H9 (cell line): Measurements from ENCODE around the gene DPYSL3. TPM values are rescaled to one million over a fixed set of nuclear protein-coding genes. Genes with fewer than 3 reads are reported as not detected.

Experiments
- DNase-seq: peaks from one replicate; pipeline ENCODE4 v3.0.0-alpha.2; 2017
- H2AFZ ChIP-seq: one replicate; pipeline ENCODE4 v1.6.1; 2013; ENCODE audit warnings: mild to moderate bottlenecking, low read length, control low read depth, moderate library complexity
- H2AK5ac ChIP-seq: 2 replicates; pipeline ENCODE4 v1.6.1; 2013; ENCODE audit warnings: low read length, control low read depth, mixed read lengths; ENCODE audit not compliant: insufficient read length
- H2BK120ac ChIP-seq: one replicate; pipeline ENCODE4 v1.6.1; 2013; ENCODE audit warnings: low read depth, mild to moderate bottlenecking, low read length, control low read depth, inconsistent platforms; ENCODE audit not compliant: poor library complexity, severe bottlenecking
- H2BK12ac ChIP-seq: 2 replicates; pipeline ENCODE4 v1.6.1; 2013; ENCODE audit warnings: low read length, control low read depth, mixed read lengths, low read depth; ENCODE audit not compliant: insufficient read length
- H2BK15ac ChIP-seq: 2 replicates; pipeline ENCODE4 v1.6.1; 2013; ENCODE audit warnings: low read depth, low read length, control low read depth
- H2BK20ac ChIP-seq: one replicate; pipeline ENCODE4 v1.6.1; 2013; ENCODE audit warnings: low read depth, mild to moderate bottlenecking, low read length, control low read depth, inconsistent platforms; ENCODE audit not compliant: poor library complexity, severe bottlenecking
- H2BK5ac ChIP-seq: 2 replicates; pipeline ENCODE4 v1.6.1; 2013; ENCODE audit warnings: low read length, control low read depth, mixed read lengths; ENCODE audit not compliant: insufficient read length
- H3K14ac ChIP-seq: 2 replicates; pipeline ENCODE4 v1.6.1; 2013; ENCODE audit warnings: low read length, control low read depth; ENCODE audit not compliant: insufficient read depth
- H3K18ac ChIP-seq: 2 replicates; pipeline ENCODE4 v1.6.1; 2013; ENCODE audit warnings: low read depth, mild to moderate bottlenecking, mixed read lengths, low read length, control low read depth; ENCODE audit not compliant: insufficient read length
- H3K23ac ChIP-seq: 2 replicates; pipeline ENCODE4 v1.6.1; 2013; ENCODE audit warnings: low read length, control low read depth, mixed read lengths, low read depth; ENCODE audit not compliant: insufficient read length
- H3K23me2 ChIP-seq: 2 replicates; pipeline ENCODE4 v1.6.1; 2013; ENCODE audit warnings: low read depth, mild to moderate bottlenecking, mixed read lengths, low read length, control low read depth; ENCODE audit not compliant: insufficient read length, poor library complexity, severe bottlenecking
- H3K27ac ChIP-seq: 2 replicates; pipeline ENCODE4 v1.5.1; 2013; ENCODE audit warnings: low read length, control low read depth, mixed read lengths, low read depth; ENCODE audit not compliant: insufficient read length
- H3K27me3 ChIP-seq: 2 replicates; pipeline ENCODE4 v1.6.1; 2013; ENCODE audit warnings: low read length, control low read depth, inconsistent platforms; ENCODE audit not compliant: insufficient read depth
- H3K4ac ChIP-seq: 2 replicates; pipeline ENCODE4 v1.6.1; 2013; ENCODE audit warnings: low read depth, mild to moderate bottlenecking, control low read depth, inconsistent platforms, low read length, moderate library complexity
- H3K4me1 ChIP-seq: 2 replicates; pipeline ENCODE4 v1.6.1; 2013; ENCODE audit warnings: low read length, control low read depth, inconsistent platforms; ENCODE audit not compliant: insufficient read depth
- H3K4me2 ChIP-seq: 2 replicates; pipeline ENCODE4 v1.6.1; 2013; ENCODE audit warnings: low read length, control low read depth, mixed read lengths; ENCODE audit not compliant: insufficient read length, insufficient read depth
- H3K56ac ChIP-seq: 2 replicates; pipeline ENCODE4 v1.6.1; 2013; ENCODE audit warnings: low read depth, mild to moderate bottlenecking, mixed read lengths, low read length, control low read depth; ENCODE audit not compliant: insufficient read length
- H3K79me1 ChIP-seq: 2 replicates; pipeline ENCODE4 v1.6.1; 2013; ENCODE audit warnings: low read depth, mild to moderate bottlenecking, moderate library complexity, low read length, control low read depth, inconsistent platforms; ENCODE audit not compliant: insufficient read depth, poor library complexity, severe bottlenecking
- H3K79me2 ChIP-seq: 2 replicates; pipeline ENCODE4 v1.6.1; 2013; ENCODE audit warnings: low read length, control low read depth, inconsistent platforms; ENCODE audit not compliant: insufficient read depth
- H3K9ac ChIP-seq: 2 replicates; pipeline ENCODE4 v1.6.1; 2013; ENCODE audit warnings: low read length, control low read depth, mixed read lengths; ENCODE audit not compliant: insufficient read length; ENCODE audit errors: extremely low read depth
- H3K9me3 ChIP-seq: one replicate; pipeline ENCODE4 v1.6.1; 2013; ENCODE audit warnings: low read depth, low read length, inconsistent platforms; ENCODE audit not compliant: control insufficient read depth
- H3T11ph ChIP-seq: one replicate; pipeline ENCODE4 v1.6.1; 2013; ENCODE audit warnings: mild to moderate bottlenecking, low read length, control low read depth, inconsistent platforms
- H4K20me1 ChIP-seq: one replicate; pipeline ENCODE4 v1.6.1; 2013; ENCODE audit not compliant: control insufficient read depth, insufficient read length, insufficient read depth
- H4K5ac ChIP-seq: 2 replicates; pipeline ENCODE4 v1.6.1; 2013; ENCODE audit warnings: low read depth, mild to moderate bottlenecking, mixed read lengths, low read length, control low read depth; ENCODE audit not compliant: insufficient read length
- H4K8ac ChIP-seq: replicated peaks from 2 replicates; pipeline ENCODE4 v1.6.1; 2013; ENCODE audit warnings: low read length, control low read depth, mixed read lengths, low read depth; ENCODE audit not compliant: insufficient read length
- H4K91ac ChIP-seq: 2 replicates; pipeline ENCODE4 v1.6.1; 2013; ENCODE audit warnings: low read depth, mild to moderate bottlenecking, moderate library complexity, mixed read lengths, low read length, control low read depth; ENCODE audit not compliant: insufficient read length
- H3K27ac Mint-ChIP-seq, 3 experiments: 2 replicates in 2 of 3; 3 replicates in 1 of 3; pipeline ENCODE4 v1.8.0; 2020 to 2021; ENCODE audit warnings: mixed read lengths in 3 of 3, mild to moderate bottlenecking in 1 of 3, moderate library complexity in 1 of 3
- H3K27me3 Mint-ChIP-seq: 2 replicates; pipeline ENCODE4 v1.8.0; 2021; ENCODE audit warnings: low read depth, mild to moderate bottlenecking, moderate library complexity, mixed read lengths
- H3K36me3 Mint-ChIP-seq, 3 experiments: 2 replicates in 2 of 3; 3 replicates in 1 of 3; pipeline ENCODE4 v1.8.0; 2020 to 2021; ENCODE audit warnings: low read depth in 3 of 3, mixed read lengths in 3 of 3; ENCODE audit not compliant: insufficient read depth in 1 of 3
- H3K4me1 Mint-ChIP-seq, 2 experiments: 2 replicates each; pipeline ENCODE4 v1.8.0; 2020; ENCODE audit warnings: mixed read lengths in 2 of 2
- H3K4me3 Mint-ChIP-seq, 2 experiments: 2 replicates in 1 of 2; 3 replicates in 1 of 2; pipeline ENCODE4 v1.8.0; 2020 to 2021; ENCODE audit warnings: mild to moderate bottlenecking in 2 of 2, mixed read lengths in 2 of 2, moderate library complexity in 1 of 2
- H3K9me3 Mint-ChIP-seq, 2 experiments: 2 replicates in 1 of 2; 3 replicates in 1 of 2; pipeline ENCODE4 v1.8.0; 2020; ENCODE audit warnings: mild to moderate bottlenecking in 2 of 2, mixed read lengths in 2 of 2, moderate library complexity in 1 of 2
- CTCF ChIP-seq: fragments of 200-600 bp; sonication (generic); conservative IDR thresholded peaks from 3 replicates; pipeline ENCODE4 v1.8.0; 2021; ENCODE audit warnings: antibody characterized with exemption, mild to moderate bottlenecking
- WGBS: extraction: QIAGEN DNeasy Blood & Tissue Kit; methylation state at CpG from one replicate; pipeline ENCODE4 v1.1.7; 2013; ENCODE audit warnings: missing lambda C conversion rate, low lambda C conversion rate, mixed read lengths; ENCODE audit not compliant: insufficient read length; ENCODE audit errors: extremely low coverage; 5-methylcytosine and 5-hydroxymethylcytosine counted together
- total RNA-seq: library from RNA; stranded (reverse); gene quantifications from 2 replicates; pipeline ENCODE4 v1.2.1, GENCODE V29; 2021

The DPYSL3 gene
- total RNA-seq, 1 experiment from 2014 or later, result 515 TPM

- DNase-seq, result no peak
- no peak overlapping the region for H3K18ac ChIP-seq
- H3K4me2 ChIP-seq, result no peak overlapping the region
- no peak overlapping the region for H2BK15ac ChIP-seq
- no peak overlapping the region for H2BK5ac ChIP-seq
- no peaks in the 10 kb centered on the region for H4K20me1 ChIP-seq
- peaks cover 4% of the 10 kb centered on the region; the same call in 1 of the 2 replicates for H3K79me2 ChIP-seq
- H2BK12ac ChIP-seq, result no peak overlapping the region
- no peak overlapping the region for H3K23ac ChIP-seq
- no peak overlapping the region for H3K9ac ChIP-seq
- no peaks in the 10 kb centered on the region for H3K27me3 ChIP-seq
- H3K23me2 ChIP-seq, result no peaks in the 10 kb centered on the region
- no CpG with 5 or more reads among the region's 3 CpGs for WGBS
- no peaks in the 10 kb centered on the region for H3K9me3 Mint-ChIP-seq
- H4K91ac ChIP-seq, result no peak overlapping the region
- no peak overlapping the region for H2AFZ ChIP-seq
- H3K27me3 Mint-ChIP-seq, result no peaks in the 10 kb centered on the region
- peaks cover 2 to 11% (median 5%) of the 10 kb centered on the region in 3 experiments; a peak in 5 of 7 replicates for H3K36me3 Mint-ChIP-seq
- H3K4me3 Mint-ChIP-seq, result no peak overlapping the region
- no peaks in the 10 kb centered on the region for H3K9me3 ChIP-seq
- H3K4ac ChIP-seq, result no peak overlapping the region
- TF ChIP-seq CTCF, result no peak
- H4K8ac ChIP-seq, result no peak overlapping the region
- H3K14ac ChIP-seq, result no peak overlapping the region
- no peak overlapping the region for H2AK5ac ChIP-seq
- H3K27ac Mint-ChIP-seq, result peak overlapping the region; percentile 9 to 47 (median 11); a peak in 4 of 7 replicates
- H3K27ac ChIP-seq, result no peak overlapping the region
- no peak overlapping the region for H2BK20ac ChIP-seq
- peak overlapping the region; percentile 8 for H3T11ph ChIP-seq
- H3K79me1 ChIP-seq, result peaks cover 3% of the 10 kb centered on the region
- H3K56ac ChIP-seq, result no peak overlapping the region
- no peak overlapping the region for H2BK120ac ChIP-seq
- H4K5ac ChIP-seq, result no peak overlapping the region
- peaks cover 57 to 63% of the 10 kb centered on the region in 2 experiments for H3K4me1 Mint-ChIP-seq
- H3K4me1 ChIP-seq, result peaks cover 25% of the 10 kb centered on the region
These were observed 25.2 kb downstream of the DPYSL3 start for GRCh38 chr5:147484708-147485020.
